HG03520 (cell line): Measurements from ENCODE around the gene C16orf89.
"Not testable (repeated sequence)": the region's sequence is repeated elsewhere in the genome, so short reads cannot be mapped to it uniquely, and the experiment has no call there.

Source experiments
- ATAC-seq: cut with Tn5 transposase; IDR thresholded peaks from one replicate; pipeline ENCODE4 v1.9.1; 2021; ENCODE audit warnings: mild to moderate bottlenecking, moderate library complexity; ENCODE audit not compliant: unreplicated experiment

Gene C16orf89

DNA sequence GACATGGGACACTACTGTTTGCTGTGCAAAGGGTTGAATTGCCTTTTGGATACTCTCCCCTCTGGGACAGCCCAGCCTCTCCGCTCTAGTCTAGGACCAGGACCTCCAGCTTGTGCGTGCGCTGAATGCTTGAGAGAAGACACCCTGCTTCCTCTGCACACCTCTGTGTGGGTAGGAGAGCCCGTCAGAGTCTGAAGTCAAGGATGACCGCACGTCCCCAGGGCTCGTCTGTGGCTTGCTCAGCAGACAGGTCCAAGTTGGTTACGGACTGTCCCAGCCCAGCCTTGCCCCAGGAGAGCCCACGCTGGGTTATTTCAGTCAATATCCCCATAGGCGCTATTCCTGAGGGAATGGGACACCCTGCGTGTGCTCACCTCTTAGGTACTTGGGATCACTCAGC, 3.7 kb downstream of the C16orf89 start:
- ATAC-seq, result no peak

DNA sequence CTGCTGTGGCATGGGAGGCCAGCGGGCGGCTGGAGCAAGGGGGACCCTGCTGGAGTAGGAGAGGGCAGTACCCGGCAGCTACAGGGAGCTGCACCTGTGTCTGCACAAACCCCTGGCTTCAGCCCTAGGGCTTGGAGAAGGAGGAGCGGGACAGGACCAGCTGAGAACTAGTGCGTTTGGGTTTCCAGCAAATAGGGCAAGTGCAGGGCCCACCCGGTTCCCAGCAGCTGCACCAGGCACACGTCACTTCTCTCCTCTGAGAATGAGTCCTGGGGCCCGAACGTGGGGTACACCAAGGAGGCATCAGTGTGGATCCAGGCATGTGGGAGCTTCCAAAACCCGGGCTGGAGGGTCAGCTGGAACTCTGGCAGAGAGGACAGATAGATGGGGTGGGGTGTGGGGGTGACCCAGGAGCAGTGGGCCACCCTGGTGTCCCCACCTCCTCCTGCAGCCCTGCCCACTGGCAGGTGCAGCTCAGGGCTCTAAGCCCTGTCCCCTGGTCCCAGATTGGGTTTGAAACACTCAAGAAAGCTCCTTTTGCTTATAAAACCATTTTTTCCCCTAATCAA, 5.6 kb downstream of the C16orf89 start:
- ATAC-seq, result no peak

DNA sequence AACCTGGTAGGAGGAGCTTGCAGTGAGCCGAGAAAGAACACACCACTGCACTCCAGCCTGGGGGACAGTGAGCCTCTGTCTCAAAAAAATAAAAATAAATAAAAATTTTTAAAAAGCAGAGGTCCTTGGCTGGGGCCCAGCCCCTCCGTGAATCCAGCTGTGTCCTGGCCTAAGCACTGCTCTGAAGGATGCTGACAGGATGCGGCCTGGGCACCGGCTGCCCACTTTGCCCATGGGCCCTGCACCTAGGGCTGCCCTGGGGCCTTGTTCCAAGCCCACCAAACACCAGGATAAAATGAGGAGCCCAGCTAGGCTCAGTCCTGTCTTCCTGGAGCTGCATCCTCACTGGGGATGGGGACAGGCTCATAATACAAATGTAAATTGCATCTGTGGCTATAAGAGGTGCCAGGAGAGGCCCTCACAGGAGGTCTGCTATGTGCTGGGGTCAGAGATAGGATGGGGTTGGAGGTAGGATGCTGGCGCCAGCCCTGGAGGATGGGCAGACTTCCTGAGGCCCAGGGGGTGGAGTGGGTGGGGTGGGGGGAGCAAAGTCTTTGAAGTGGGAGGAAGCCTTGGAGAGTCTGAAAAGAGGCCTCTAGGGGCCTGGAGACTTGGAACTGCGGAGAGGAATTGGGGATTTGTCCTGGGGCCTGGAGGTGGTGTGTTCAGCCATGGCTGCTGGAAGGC, 6.2 kb downstream of the C16orf89 start:
- no peak for ATAC-seq

DNA sequence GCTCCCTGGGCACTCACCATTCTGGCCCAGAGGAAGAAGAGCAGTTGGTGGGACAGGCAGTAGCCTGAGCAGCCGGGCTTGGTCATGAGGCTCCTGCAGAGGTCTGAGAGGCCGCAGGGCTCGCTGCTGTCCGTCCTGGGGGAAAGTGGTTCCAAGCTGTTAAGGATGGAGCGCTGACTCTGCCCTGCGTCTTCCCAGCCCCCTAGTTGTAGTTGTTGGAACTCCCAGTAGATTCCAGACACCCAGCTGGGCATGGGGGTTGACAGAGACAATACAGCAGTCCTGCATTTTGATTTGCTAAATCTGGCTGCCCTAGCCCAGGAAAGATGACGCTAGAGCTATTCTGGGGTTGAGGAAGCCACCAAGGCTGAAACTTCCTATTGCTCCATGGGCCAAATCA, 7.3 kb downstream of the C16orf89 start:
- ATAC-seq, result no peak

DNA sequence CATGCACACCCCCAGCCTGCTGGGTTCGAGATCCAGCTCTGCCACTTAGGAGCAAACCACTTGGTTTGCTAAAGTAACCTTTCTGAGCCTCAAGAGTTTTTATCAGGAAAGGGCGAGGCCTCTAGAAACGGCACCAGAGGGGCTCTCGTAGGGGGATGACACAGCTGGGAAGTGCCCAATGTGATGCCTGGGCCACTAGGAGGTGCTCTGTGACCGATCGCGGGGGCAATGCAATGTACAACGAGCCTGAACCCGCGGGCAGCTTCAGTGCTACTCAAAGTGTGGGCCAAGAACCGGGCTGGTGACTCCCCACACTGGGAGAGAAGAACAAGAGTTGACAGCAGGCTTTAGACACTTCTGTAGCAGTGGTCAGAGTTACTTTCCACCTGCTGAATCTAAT, 9.4 kb downstream of the C16orf89 start:
- peak; percentile 65 for ATAC-seq

DNA sequence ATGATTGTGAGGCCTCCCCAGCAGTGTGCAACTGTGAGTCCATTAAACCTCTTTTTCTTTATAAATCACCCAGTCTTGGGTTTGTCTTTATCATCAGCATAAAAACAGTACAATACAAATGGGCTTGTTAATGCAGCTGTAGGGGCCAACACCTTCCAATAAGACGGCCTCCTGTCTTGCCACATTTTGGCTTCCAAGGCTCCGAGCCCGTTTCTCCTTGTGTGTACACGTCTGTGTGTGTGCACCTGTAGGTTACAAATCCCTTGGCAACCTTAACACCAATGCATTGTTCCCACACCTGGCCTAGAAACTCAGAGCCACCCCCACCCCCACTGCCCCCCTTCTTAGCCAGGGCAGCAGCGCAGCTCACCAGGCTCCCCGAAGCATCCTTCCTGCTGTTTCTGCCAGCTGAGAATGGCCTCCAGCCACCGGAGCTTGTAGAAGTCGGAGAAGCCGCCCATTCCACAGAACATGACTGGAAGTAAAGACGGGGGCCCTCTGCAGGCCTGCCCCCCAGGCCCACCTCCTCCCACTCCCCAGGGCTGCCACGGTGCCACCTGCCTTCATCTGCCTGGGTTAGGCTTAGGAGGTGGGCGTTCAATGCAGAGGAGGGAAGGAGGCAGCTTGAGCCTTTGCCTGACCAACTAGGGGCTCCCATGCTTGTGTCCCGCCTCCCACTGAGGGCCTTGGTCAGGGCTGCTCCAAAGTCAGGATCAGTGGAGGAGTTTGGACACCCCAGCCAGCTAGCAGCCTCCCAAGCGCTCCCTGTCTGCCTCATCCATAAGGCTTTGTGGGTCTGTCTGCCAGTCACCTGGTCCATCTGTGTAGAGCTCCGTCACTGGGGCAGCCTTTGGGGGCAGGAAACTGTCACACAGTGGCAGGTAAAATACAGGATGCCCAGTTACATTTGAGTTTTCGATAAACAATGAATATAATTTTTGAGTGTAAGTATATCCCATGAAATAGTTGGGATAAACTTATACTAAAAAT, 10.6 kb downstream of the C16orf89 start:
- ATAC-seq, result no peak

DNA sequence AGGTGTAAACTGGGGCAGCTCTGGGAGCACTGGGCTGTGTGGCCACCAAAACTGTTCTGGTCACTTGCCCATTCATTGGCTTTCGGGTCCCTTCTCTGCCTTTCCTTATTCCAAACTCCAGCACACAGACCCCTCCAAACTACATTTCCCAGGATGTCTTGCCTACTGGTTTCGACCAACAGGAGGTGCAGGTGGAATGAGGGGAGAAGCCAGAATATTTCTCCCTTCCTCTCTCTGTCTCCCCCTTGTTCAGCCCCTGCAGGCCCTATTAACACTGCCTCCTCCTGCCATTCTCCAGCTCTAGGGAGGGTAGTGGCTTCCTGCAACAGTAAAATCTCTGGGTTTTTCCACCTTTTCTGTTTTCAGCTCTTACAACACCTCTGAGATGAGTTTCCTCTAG, 18.8 kb downstream of the C16orf89 start:
- no peak for ATAC-seq

DNA sequence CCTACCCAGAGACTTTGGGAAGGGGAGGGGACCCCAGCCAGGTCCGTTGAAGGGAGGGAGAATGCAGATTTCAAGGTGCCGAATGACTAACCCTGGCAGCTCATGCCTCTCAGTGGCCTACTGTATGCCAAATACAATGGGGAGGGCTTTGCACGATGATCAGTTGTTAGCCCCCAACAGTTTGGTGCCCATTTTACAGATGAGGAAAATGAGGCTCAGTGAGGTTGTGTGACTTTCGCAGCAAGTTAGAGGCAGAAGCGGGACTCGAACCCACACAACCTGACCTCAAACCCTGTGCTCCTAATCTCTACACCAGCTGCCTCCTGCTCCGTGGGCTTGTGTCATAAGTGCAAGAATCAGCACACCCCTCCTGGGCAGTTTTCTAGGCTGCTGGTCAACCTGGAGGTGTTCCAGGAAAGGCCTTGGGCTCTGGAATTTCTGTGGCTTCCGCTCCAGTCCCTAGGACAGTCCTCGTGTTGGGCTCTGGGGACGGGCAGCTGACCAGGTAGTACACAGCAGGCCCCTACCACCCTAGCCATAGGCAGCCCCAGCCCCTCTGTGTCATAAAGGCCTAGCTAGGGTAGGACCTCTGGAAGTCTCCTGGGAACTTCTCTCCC, 20.1 kb downstream of the C16orf89 start:
- no peak for ATAC-seq

DNA sequence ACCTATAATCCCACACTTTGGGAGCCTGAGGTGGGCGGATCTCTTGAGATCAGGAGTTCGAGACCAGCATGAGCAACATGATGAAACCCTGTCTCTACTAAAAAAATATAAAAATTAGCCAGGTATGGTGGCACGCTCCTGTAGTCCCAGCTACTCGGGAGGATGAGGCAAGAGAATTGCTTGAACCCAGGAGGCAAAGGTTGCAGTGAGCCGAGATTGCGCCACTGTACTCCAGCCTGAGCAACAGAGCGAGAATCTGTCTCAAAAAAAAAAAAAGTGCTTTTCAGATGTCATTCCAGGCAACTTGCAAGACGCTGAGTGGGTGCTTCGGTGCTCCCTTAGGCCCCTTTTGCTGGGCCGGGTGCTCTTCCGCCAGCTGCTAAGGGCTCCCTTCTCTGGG, 21.2 kb downstream of the C16orf89 start:
- not testable (repeated sequence) for ATAC-seq

DNA sequence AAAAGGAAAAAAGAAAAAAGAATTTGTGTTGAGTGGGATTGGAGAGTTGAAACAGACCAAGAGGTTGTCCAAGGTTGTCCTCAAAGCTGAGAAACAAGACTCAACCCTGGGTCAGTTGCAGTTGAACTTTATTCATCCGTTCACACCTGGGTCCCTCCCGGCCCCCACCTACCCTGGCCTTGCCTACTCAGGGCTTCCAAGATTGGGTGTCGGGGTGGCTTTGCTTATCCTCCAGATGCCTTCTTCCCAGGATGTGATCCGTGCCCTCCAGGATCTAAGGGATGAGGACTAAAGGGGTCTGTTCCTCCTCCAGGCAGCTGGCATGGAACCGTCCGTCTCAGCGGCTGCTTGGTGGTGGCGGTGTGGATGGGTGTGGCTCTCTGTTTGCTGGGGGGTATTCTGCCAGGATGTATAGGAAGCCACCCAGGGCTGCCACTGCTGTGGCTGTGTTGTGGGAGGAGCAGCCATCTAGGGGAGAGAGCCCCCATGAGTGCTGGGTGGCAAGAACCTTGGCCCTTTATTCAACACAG, 21.7 kb downstream of the C16orf89 start:
- ATAC-seq, result no peak

DNA sequence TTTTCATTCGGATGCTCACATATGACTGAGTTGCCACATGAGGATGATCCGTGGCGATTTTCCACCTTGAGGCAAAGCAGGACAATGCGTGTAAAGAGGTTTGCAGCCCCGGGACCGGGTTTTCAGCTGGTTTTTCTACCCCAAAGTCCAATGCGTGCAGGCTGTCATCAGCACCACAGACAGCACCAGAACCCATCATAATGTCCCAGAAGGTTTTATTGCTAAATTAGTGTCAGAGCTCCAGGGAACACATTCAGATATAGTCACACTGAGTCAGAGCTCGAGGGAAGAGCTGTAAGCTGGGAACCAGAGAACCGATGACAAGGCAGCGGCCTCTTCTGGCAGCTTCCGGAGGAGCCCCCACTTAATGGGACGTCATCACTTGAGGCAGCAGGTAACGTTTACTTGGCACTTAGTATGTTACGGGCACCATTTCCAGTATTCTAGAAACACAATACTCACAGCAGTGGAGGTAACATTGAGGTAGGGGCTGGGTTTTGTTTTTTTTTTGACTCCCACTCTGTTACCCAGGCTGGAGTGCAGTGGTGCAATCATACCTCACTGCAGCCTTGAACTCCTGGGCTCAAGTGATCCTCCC, 23.1 kb downstream of the C16orf89 start:
- no peak for ATAC-seq

DNA sequence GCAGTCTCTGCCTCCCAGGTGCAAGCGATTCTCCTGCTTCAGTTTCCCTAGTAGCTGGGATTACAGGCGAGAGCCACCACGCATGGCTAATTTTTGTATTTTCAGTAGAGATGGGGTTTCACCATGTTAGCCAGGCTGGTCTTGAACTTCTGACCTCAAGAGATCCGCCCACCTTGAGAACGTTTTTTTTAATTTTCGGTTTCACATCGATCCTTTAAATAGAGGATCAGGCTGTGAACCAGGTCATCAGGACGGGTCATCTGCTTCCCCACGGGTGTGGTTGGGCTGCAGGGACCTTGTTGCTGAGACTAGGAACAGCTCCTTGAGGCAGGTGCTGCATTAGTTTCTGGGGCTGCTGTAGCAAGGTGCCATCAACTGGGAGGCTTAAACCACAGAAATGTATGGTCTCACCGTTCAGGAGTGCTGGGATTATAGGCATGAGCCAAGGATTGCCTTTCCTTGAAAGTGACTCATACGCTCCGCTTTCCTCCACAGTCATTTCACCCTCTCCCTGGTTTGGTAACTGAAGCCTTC, 24.1 kb downstream of the C16orf89 start:
- ATAC-seq, result peak; percentile 69

DNA sequence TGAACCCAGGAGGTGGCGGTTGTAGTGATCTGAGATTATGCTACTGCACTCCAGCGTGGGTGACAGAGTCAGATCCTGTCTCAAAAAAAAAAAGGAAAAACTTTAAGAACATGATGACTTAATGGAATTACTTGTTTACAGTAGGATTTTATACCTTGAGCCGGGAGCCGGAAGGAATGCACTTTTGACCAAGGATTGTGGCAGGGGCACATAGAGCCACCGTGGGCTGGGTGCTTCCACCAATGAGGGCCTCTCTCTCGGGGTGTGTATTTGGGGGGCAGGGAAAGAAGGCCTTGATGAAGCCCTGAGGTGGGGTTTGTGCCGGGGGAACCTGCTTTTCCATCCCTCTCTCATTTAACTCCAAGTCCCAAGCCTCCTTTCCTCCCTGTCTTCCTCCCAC, 25.3 kb downstream of the C16orf89 start:
- ATAC-seq, result no peak

DNA sequence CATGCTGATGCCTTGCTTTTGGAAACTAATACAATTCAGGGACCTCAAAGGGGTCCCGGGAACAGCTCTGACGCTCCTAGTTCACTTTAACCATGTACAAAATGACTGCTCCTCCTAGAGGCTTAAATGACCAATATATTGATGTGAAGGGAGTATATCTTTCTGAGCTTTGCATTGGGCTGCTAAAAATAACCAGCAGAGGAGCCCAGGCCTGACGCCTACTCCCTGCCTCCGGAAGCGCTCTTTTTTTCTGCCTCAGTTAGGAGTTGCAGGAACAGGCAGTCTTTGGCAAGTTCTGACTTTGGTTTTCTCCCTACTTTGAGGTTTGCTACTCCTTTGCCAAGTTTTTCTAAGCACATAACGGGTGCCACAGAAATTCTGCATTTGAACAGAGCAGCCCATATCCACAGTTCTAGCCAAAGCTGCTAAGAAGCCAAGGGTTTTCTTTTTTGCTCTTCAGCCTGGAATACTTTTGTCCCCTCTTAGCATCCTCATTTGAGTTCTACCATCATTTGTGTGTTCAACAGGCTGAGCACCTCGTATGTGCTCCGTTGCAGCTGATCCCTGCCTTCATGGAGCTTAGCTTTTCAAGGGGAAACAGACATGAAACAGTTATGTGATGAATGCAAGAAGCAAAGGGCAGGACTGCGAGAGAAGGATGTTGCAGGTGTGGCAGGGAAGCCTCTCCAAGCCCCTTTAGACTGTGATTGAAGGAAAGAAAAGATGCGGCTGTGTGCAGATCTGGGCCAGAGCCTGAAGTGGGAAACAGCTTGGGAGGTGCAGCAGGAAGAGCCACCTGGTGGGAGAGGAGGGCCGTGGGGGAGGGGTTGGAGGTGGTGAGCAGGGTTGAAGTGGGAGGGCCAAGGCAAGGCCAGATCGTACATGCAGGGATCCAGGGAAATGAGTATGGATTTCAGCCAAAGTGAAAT, 29.3 kb downstream of the C16orf89 start:
- ATAC-seq, result no peak

DNA sequence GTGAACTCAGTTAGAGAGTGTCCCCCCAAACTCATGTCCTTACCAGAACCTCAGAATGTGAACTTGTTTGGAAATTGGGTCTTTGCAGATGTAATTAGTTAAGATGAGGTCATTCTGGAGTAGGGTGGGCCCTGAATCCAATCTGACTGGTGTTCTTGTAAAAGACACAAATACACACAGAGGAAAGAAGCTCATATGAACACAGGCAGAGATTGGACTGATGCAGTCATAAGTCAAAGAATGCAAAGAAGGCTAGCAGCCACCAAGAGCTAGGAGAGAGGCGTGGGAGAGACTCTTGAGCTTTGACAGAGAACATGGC, 29.9 kb downstream of the C16orf89 start:
- no peak for ATAC-seq

DNA sequence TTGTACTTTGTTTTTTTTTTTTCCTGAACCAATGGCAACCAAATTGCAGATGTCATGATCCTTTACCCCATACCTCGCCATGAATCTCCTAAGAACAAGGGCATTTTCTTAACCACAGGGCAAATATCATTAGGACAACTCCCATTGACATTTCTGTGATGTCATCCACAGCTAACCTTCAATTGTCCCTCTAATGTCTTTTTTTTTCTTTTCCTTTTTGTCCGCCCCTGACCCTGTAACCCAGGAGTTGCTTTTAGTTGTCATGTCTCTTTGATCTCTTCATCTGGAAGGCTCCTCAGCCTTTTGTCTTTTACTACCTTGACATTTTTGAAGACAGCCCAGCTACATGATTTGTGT, 31.6 kb downstream of the C16orf89 start:
- no peak for ATAC-seq

DNA sequence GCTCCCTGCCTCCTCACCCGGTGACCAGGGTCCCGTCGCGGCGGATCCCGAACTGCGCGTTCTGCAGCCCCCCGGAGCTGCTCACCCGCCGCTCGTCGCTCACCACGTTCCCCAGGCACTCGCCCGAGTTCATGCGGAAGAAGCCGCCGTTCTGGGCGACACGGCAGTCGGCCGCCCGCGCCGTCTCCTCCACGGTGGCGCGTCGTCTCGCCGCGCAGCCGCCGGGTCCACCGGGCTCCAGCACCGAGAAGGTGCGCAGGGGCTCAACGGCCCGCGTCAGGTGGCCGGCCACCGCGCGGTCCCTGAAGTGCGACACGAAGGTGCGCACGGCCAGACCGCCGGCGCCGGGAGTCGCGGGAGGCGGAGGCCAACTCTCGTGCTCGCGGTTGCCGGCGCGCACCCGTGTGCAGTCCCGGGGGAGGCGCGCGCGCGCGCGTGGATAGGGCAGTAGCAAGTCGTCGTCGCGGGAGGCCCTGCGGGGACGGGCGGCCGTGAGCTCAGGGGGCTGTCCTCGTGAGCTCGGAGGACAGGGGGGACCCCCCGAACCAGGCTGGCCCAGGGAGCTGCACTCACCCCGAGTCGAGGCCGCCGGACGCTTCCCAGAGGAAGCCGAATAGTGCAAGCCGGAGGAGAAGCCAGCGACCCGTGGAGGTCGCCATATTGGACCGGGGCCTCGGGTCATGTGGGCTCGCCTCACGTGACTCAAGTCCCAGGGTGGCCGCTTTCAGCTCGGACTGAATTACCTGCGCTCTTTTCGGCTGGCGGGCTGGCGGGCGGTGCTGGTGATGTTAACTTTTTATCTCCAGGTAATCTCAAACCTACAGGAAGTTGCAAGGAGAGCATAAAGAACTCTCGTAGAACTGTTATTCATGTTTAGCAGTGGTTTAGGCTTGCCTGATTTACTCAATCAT, 32.2 kb downstream of the C16orf89 start, which contains the start of gene NAGPA:
NAGPA (minus strand) TSS at position 680 of the 911 bp plus-strand sequence; CDS start at position 659, 21 bp downstream.
- ATAC-seq, result peak; percentile 78

DNA sequence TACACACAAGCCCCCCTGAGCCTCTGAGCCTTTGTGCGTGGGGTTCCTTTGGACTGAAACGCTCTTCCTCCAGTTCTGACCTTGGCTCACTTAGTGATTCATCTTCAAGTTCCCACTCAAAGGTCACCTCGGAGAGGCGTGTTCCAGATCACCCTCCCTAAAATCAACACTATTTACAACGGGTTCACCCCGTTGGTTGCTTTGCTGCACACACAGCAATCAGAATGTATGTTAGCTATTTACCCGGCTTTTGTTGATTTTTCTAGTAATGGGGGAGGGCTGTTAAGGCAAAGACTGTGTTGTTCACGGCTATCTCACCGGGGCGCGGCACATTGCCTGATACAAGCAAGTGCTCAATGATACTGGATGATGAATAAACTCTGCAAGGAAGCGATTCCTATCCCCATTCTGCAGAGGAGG, 33.0 kb downstream of the C16orf89 start:
- ATAC-seq, result no peak
